HG03066 (cell line): ENCODE results near the gene RBSN.

Source experiments
- ATAC-seq: cut with Tn5 transposase; IDR thresholded peaks from one replicate; pipeline ENCODE4 v1.9.1; 2021; ENCODE audit warnings: low read depth; ENCODE audit not compliant: unreplicated experiment

The RBSN gene

GRCh38 chr3:15063656-15064286, 35.2 kb downstream of the RBSN start:
- no peak for ATAC-seq

- ATAC-seq, result no peak
These were observed 35.7 kb downstream of the RBSN start for GRCh38 chr3:15063238-15063637.

GRCh38 chr3:15060029-15060428, 38.9 kb downstream of the RBSN start:
- ATAC-seq, result no peak

- ATAC-seq, result no peak
These were observed 42.1 kb downstream of the RBSN start for GRCh38 chr3:15056676-15057404.

GRCh38 chr3:15055019-15055557, 43.9 kb downstream of the RBSN start:
- peak; percentile 42 for ATAC-seq

GRCh38 chr3:15053541-15053940, 45.4 kb downstream of the RBSN start:
- no peak for ATAC-seq

- ATAC-seq, result no peak
These were observed 46.4 kb downstream of the RBSN start for GRCh38 chr3:15052335-15053242.

GRCh38 chr3:15051531-15051930, 47.4 kb downstream of the RBSN start:
- ATAC-seq, result peak; percentile 50

GRCh38 chr3:15050405-15051092, 48.4 kb downstream of the RBSN start:
- peak; percentile 80 for ATAC-seq

- no peak for ATAC-seq
These were observed 49.4 kb downstream of the RBSN start for GRCh38 chr3:15049584-15049983.

- ATAC-seq, result no peak
These were observed 53.3 kb downstream of the RBSN start for GRCh38 chr3:15045667-15046066.

GRCh38 chr3:15044326-15044725, 54.6 kb downstream of the RBSN start:
- ATAC-seq, result no peak

GRCh38 chr3:15043408-15044171, 55.4 kb downstream of the RBSN start:
- ATAC-seq, result no peak

GRCh38 chr3:15042936-15043335, 56.0 kb downstream of the RBSN start:
- no peak for ATAC-seq

- no peak for ATAC-seq
These were observed 57.0 kb downstream of the RBSN start for GRCh38 chr3:15041950-15042349.

GRCh38 chr3:15040844-15041243, 58.1 kb downstream of the RBSN start:
- ATAC-seq, result no peak

- no peak for ATAC-seq
These were observed 60.6 kb downstream of the RBSN start for GRCh38 chr3:15038306-15038705.

GRCh38 chr3:15033103-15033502, 65.8 kb downstream of the RBSN start:
- no peak for ATAC-seq

- no peak for ATAC-seq
These were observed 66.3 kb downstream of the RBSN start for GRCh38 chr3:15032650-15033049.

GRCh38 chr3:15029625-15030024, 69.3 kb downstream of the RBSN start:
- ATAC-seq, result no peak
